Measurements from ENCODE around the gene ZNF547.

Gene ZNF547

DNA sequence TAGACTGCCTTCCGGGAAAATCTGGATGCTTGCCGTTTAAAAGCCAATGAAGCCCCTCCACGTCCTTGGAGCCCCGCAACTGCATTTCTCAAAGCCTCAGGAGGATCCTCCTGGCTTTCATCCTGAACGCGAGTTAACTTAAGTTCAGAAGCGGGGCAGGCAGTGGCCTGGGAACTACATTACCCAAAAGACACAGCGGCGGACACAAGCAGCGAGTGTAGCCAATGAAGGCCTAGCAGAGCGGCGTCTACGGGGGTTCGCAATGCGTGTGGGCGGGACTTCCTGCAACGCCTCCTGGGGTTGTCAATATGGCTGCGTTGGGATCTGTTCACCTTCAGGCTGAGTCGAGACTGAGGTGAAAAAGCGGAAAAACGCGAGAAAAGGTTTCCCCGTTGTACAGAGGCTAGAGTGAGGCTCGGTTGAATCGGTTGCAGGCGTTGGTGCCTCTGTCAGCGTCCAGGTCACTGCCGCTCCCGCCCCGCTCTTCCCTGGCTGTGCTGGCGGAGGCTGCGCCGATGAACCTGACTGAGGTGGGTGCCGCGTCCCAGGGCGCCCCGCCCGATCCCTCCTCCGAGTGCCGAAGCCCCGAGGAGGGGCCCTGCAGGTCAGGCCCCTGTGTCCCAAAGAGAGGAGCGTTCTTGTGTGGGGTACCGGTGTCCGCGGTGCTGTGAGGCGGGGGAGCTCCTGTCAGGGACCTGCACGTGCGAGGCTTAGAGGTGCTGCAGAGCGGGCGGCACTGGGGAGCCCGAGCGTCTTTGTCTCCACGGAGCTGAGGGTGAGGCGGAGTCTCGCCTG lies 47.7 kb downstream of the ZNF547 start, which contains the start of gene ZNF17 (continued):
- TF ChIP-seq, protein P1, sequence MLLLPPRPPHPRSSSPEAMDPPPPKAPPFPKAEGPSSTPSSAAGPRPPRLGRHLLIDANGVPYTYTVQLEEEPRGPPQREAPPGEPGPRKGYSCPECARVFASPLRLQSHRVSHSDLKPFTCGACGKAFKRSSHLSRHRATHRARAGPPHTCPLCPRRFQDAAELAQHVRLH (tag by site-specific recombination; IDR thresholded peaks at IDR 0.05): peak; percentile 81
- peak; percentile 89 for TF ChIP-seq ZXDB (tag by site-specific recombination; IDR thresholded peaks at IDR 0.05)
- TF ChIP-seq ZNF169 (tag by site-specific recombination; IDR thresholded peaks at IDR 0.05): no peak
- peak; percentile 93 for TF ChIP-seq ZNF76 (tag by site-specific recombination; IDR thresholded peaks at IDR 0.05; ENCODE audit: borderline replicate concordance, low read depth)
- 0 out of 2 replicates have a peak, but pooled peaks have one; percentile 16 for TF ChIP-seq ZBTB48 (tag by site-specific recombination; IDR thresholded peaks at IDR 0.05)
- peak; percentile 64; the same call in 1 of the 2 replicates for TF ChIP-seq KLF16 (tag by site-specific recombination; IDR thresholded peaks at IDR 0.05)
- peak; percentile 11 for TF ChIP-seq HOXC10 (CRISPR knock-in tag; IDR thresholded peaks at IDR 0.05)
- peak; percentile 59 for TF ChIP-seq ZFHX2 (tag by site-specific recombination; conservative IDR thresholded peaks at IDR 0.05)
- TF ChIP-seq, protein P2, sequence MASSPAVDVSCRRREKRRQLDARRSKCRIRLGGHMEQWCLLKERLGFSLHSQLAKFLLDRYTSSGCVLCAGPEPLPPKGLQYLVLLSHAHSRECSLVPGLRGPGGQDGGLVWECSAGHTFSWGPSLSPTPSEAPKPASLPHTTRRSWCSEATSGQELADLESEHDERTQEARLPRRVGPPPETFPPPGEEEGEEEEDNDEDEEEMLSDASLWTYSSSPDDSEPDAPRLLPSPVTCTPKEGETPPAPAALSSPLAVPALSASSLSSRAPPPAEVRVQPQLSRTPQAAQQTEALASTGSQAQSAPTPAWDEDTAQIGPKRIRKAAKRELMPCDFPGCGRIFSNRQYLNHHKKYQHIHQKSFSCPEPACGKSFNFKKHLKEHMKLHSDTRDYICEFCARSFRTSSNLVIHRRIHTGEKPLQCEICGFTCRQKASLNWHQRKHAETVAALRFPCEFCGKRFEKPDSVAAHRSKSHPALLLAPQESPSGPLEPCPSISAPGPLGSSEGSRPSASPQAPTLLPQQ (tag by site-specific recombination; IDR thresholded peaks at IDR 0.05): peak; percentile 62; the same call in 1 of the 2 replicates
- TF ChIP-seq ZNF341 (tag by site-specific recombination; IDR thresholded peaks at IDR 0.05; ENCODE audit: low read depth): 0 out of 2 replicates have a peak, but pooled peaks have one; percentile 32
- peak; percentile 64 for TF ChIP-seq GLIS1 (tag by site-specific recombination; IDR thresholded peaks at IDR 0.05)
- no peak for TF ChIP-seq ZNF239 (tag by site-specific recombination; IDR thresholded peaks at IDR 0.05)
- peak; percentile 10; the same call in 1 of the 2 replicates for TF ChIP-seq ZNF629 (tag by site-specific recombination; IDR thresholded peaks at IDR 0.05)
- TF ChIP-seq, protein P3, sequence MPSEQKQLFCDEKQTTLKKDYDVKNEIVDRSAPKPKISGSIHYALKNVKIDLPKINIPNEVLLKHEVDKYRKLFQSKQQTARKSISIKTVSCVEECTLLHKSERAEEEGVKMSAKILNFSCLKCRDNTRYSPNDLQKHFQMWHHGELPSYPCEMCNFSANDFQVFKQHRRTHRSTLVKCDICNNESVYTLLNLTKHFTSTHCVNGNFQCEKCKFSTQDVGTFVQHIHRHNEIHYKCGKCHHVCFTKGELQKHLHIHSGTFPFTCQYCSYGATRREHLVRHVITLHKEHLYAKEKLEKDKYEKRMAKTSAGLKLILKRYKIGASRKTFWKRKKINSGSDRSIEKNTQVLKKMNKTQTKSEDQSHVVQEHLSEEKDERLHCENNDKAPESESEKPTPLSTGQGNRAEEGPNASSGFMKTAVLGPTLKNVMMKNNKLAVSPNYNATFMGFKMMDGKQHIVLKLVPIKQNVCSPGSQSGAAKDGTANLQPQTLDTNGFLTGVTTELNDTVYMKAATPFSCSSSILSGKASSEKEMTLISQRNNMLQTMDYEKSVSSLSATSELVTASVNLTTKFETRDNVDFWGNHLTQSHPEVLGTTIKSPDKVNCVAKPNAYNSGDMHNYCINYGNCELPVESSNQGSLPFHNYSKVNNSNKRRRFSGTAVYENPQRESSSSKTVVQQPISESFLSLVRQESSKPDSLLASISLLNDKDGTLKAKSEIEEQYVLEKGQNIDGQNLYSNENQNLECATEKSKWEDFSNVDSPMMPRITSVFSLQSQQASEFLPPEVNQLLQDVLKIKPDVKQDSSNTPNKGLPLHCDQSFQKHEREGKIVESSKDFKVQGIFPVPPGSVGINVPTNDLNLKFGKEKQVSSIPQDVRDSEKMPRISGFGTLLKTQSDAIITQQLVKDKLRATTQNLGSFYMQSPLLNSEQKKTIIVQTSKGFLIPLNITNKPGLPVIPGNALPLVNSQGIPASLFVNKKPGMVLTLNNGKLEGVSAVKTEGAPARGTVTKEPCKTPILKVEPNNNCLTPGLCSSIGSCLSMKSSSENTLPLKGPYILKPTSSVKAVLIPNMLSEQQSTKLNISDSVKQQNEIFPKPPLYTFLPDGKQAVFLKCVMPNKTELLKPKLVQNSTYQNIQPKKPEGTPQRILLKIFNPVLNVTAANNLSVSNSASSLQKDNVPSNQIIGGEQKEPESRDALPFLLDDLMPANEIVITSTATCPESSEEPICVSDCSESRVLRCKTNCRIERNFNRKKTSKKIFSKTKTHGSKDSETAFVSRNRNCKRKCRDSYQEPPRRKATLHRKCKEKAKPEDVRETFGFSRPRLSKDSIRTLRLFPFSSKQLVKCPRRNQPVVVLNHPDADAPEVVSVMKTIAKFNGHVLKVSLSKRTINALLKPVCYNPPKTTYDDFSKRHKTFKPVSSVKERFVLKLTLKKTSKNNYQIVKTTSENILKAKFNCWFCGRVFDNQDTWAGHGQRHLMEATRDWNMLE (tag by site-specific recombination; conservative IDR thresholded peaks at IDR 0.05; ENCODE audit: low read depth): peak; percentile 53
- TF ChIP-seq ZBTB20 (tag by site-specific recombination; IDR thresholded peaks at IDR 0.05): peak; percentile 67
- TF ChIP-seq SP2 (tag by site-specific recombination; IDR thresholded peaks at IDR 0.05): peak; percentile 83
- TF ChIP-seq, protein P4, sequence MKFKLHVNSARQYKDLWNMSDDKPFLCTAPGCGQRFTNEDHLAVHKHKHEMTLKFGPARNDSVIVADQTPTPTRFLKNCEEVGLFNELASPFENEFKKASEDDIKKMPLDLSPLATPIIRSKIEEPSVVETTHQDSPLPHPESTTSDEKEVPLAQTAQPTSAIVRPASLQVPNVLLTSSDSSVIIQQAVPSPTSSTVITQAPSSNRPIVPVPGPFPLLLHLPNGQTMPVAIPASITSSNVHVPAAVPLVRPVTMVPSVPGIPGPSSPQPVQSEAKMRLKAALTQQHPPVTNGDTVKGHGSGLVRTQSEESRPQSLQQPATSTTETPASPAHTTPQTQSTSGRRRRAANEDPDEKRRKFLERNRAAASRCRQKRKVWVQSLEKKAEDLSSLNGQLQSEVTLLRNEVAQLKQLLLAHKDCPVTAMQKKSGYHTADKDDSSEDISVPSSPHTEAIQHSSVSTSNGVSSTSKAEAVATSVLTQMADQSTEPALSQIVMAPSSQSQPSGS (tag by site-specific recombination; IDR thresholded peaks at IDR 0.05; ENCODE audit: low read depth): no peak
- 0 out of 2 replicates have a peak, but pooled peaks have one; percentile 25 for TF ChIP-seq KLF9 (tag by site-specific recombination; IDR thresholded peaks at IDR 0.05; ENCODE audit: low read depth)
- TF ChIP-seq ZFP37 (tag by site-specific recombination; IDR thresholded peaks at IDR 0.05): peak; percentile 62; the same call in 1 of the 2 replicates
- TF ChIP-seq SP3 (tag by site-specific recombination; IDR thresholded peaks at IDR 0.05): peak; percentile 85
- TF ChIP-seq, protein P5, sequence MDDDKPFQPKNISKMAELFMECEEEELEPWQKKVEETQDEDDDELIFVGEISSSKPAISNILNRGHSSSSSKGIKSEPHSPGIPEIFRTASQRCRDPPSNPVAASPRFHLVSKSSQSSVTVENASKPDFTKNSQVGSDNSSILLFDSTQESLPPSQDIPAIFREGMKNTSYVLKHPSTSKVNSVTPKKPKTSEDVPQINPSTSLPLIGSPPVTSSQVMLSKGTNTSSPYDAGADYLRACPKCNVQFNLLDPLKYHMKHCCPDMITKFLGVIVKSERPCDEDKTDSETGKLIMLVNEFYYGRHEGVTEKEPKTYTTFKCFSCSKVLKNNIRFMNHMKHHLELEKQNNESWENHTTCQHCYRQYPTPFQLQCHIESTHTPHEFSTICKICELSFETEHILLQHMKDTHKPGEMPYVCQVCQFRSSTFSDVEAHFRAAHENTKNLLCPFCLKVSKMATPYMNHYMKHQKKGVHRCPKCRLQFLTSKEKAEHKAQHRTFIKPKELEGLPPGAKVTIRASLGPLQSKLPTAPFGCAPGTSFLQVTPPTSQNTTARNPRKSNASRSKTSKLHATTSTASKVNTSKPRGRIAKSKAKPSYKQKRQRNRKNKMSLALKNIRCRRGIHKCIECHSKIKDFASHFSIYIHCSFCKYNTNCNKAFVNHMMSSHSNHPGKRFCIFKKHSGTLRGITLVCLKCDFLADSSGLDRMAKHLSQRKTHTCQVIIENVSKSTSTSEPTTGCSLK (tag by site-specific recombination; IDR thresholded peaks at IDR 0.05): no peak
- no peak for TF ChIP-seq ZBTB21 (tag by site-specific recombination; IDR thresholded peaks at IDR 0.05)
- TF ChIP-seq RBAK (tag by site-specific recombination; IDR thresholded peaks at IDR 0.05): no peak
- peak; percentile 92 for TF ChIP-seq ZNF335 (tag by site-specific recombination; conservative IDR thresholded peaks at IDR 0.05)
- TF ChIP-seq ZNF510 (tag by site-specific recombination; IDR thresholded peaks at IDR 0.05; ENCODE audit: insufficient replicate concordance): no peak

Measured in HEK293 (cell line).